Measurements from ENCODE around the gene FCMR. TPM values are rescaled to one million over a fixed set of nuclear protein-coding genes. Genes with fewer than 3 reads are reported as not detected.

Gene FCMR
- total and polyA plus RNA-seq, 8 donors = 3.3 to 6.7 (median 4.8) TPM; not detected in 2

DNA sequence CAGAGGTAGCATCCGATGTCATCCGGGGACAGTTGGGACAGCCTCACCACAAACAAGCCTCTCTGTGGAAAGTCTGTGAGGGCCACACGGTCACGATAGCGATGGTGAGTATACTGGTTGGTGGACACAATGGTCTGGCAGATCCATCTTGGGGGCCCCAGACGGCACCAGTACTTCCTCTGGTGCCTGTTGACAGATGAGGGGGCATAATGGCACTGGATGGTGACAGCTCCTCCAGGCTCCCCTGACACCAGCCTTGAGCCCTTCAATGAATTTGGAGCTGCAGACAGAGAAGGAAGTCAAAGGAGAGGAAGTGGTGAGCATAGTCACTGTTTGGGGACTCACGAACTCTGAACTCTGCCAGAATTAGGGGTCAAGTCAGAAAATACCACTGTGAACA lies 40.5 kb upstream of the FCMR start:
- TF ChIP-seq EP300 (IDR thresholded peaks at IDR 0.05) (no peak), POLR2AphosphoS5 (IDR thresholded peaks at IDR 0.05) (no peak), POLR2A (IDR thresholded peaks at IDR 0.05) (no peak)
- TF ChIP-seq, protein P1, sequence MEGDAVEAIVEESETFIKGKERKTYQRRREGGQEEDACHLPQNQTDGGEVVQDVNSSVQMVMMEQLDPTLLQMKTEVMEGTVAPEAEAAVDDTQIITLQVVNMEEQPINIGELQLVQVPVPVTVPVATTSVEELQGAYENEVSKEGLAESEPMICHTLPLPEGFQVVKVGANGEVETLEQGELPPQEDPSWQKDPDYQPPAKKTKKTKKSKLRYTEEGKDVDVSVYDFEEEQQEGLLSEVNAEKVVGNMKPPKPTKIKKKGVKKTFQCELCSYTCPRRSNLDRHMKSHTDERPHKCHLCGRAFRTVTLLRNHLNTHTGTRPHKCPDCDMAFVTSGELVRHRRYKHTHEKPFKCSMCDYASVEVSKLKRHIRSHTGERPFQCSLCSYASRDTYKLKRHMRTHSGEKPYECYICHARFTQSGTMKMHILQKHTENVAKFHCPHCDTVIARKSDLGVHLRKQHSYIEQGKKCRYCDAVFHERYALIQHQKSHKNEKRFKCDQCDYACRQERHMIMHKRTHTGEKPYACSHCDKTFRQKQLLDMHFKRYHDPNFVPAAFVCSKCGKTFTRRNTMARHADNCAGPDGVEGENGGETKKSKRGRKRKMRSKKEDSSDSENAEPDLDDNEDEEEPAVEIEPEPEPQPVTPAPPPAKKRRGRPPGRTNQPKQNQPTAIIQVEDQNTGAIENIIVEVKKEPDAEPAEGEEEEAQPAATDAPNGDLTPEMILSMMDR (IDR thresholded peaks at IDR 0.05) = no peak
- Histone ChIP-seq H3K36me3 (no peaks in the 10 kb centered on the region), H3K4me1 (peaks cover 0 to 5% (median 2%) of the 10 kb centered on the region in 4 donors), H3K4me3 (no peak overlapping the region), H3K27me3 (no peaks in the 10 kb centered on the region), H3K9me3 (no peaks in the 10 kb centered on the region), H3K27ac (no peak overlapping the region)
- 86 to 94% (median 91%) methylated on average over 7 of the region's 7 CpGs for WGBS, 5 donors
- intact Hi-C loops (cut with DNase I; ENCODE audit: low total_unique reads) = no loop called here
- no peak for DNase-seq

DNA sequence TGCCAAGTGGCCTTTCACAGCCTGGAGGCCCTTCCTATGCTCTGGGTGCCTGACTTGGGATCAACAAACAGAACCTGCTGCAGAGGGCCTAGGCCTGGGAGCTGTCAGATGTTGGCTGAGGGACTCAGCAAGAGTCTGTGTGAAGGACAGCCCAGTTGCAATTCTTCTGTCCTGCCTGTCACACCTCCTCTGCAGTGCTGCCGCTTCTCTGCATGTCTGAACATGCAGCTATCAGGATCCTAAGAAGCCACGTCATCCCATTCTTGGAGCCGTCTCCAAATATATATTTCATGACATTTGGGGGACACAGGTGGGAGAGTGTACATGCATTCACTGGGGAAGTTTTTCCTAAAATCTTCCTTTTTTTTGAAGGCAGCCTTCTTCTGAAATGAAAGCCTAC lies 39.9 kb upstream of the FCMR start:
- no peaks in the 10 kb centered on the region for H3K9me3 ChIP-seq
- TF ChIP-seq EP300 (IDR thresholded peaks at IDR 0.05) (no peak), POLR2A (IDR thresholded peaks at IDR 0.05) (no peak), POLR2AphosphoS5 (IDR thresholded peaks at IDR 0.05) (no peak)
- TF ChIP-seq, protein P1 (IDR thresholded peaks at IDR 0.05) = no peak
- intact Hi-C loops (cut with DNase I; ENCODE audit: low total_unique reads) = no loop called here
- peaks cover 0 to 2% (median 0%) of the 10 kb centered on the region in 4 donors for H3K4me1 ChIP-seq
- DNase-seq = no peak
- no peaks in the 10 kb centered on the region for H3K36me3 ChIP-seq
- no peaks in the 10 kb centered on the region for H3K27me3 ChIP-seq
- H3K27ac ChIP-seq = no peak overlapping the region
- WGBS, 5 donors = 64 to 100% (median 79%) methylated on average over 3 of the region's 3 CpGs
- no peak overlapping the region for H3K4me3 ChIP-seq

DNA sequence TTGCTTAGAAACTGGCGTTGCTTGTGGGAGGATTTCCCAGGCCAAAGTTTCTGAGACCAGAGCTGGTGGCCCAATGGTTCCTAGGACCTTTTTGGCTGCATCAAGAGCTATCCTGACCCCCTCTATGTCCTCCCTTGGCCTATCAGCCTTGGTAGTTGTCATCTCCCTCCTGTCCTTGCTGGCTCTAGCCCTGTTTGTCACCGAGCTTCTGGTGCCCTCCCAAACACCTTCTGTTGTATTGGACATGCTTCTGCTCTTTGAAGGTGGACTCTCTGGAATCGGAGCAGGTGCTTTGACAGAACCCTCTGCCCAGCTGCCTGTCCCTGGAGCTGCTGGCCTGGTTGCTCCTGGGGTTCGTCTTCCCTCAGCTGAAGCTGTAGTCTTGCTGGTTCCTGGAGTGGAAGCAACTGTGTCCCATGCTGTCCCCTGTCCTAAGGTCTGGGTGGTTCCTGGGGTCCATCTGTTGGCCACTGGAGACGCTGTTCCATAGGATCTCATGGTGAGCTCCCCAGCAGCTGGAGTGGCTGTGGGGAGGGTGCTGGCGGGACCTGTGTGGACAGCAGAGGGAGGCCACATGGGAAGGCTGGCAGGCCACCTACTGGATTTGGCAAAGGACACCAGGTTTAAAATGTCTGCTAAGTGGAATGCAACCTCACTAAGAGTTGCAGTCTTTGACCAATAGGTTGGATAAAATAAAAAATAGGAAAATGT lies 39.1 kb upstream of the FCMR start:
- Histone ChIP-seq H3K4me3 (no peak overlapping the region), H3K36me3 (no peaks in the 10 kb centered on the region), H3K27ac (no peak overlapping the region), H3K4me1 (peaks cover under 1 to 9% (median 6%) of the 10 kb centered on the region in 4 donors), H3K9me3 (no peaks in the 10 kb centered on the region), H3K27me3 (no peaks in the 10 kb centered on the region)
- 81 to 91% (median 85%) methylated on average over 5 to 6 of the region's 6 CpGs for WGBS, 5 donors
- no peak for DNase-seq
- TF ChIP-seq EP300 (IDR thresholded peaks at IDR 0.05) (no peak), POLR2AphosphoS5 (IDR thresholded peaks at IDR 0.05) (no peak), POLR2A (IDR thresholded peaks at IDR 0.05) (no peak)
- TF ChIP-seq, protein P1 (IDR thresholded peaks at IDR 0.05) = no peak
- intact Hi-C loops (cut with DNase I; ENCODE audit: low total_unique reads) = no loop called here

DNA sequence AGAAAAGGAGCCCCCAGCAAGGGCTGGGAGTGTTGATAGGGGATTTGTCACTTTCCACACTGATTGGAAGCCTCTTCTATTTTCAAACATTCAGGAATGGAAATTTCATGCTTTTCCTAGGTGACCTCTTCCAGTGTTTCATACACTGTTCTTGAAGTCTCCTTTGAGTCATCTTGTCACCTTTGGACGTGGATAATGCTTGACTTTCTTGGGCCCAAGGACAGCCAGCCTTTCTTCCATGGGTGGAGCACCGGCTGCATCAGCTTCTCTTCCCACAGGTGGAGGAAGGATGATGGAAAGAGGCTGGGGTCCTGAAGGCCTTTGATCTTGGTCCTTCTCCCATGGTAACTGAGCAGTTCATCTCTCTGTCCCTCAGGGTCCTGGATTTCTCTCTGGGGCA lies 36.4 kb upstream of the FCMR start:
- Histone ChIP-seq H3K27me3 (no peaks in the 10 kb centered on the region), H3K9me3 (no peaks in the 10 kb centered on the region), H3K4me3 (no peak overlapping the region), H3K36me3 (no peaks in the 10 kb centered on the region), H3K4me1 (peaks cover 18 to 31% (median 28%) of the 10 kb centered on the region in 4 donors), H3K27ac (no peak overlapping the region)
- TF ChIP-seq POLR2AphosphoS5 (IDR thresholded peaks at IDR 0.05) (no peak), EP300 (IDR thresholded peaks at IDR 0.05) (no peak), POLR2A (IDR thresholded peaks at IDR 0.05) (no peak)
- TF ChIP-seq, protein P1 (IDR thresholded peaks at IDR 0.05) = no peak
- no peak for DNase-seq
- intact Hi-C loops (cut with DNase I; ENCODE audit: low total_unique reads) = no loop called here
- WGBS, 5 donors = 79 to 87% (median 85%) methylated on average over 2 of the region's 2 CpGs

Measured in stomach (tissue), 9 donors.